OCI-LY1 (cell line): ENCODE results near the gene NOX5.

Experiments used
- CTCF ChIP-seq: fragments of 200-600 bp; sonication (generic), shearing (Covaris generic); IDR thresholded peaks from 2 replicates; pipeline ENCODE4 v1.5.1; 2017; ENCODE audit warnings: mild to moderate bottlenecking, antibody characterized with exemption, low read length, moderate library complexity, mixed read lengths
- EZH2 ChIP-seq: fragments of 200-600 bp; sonication (generic), shearing (Covaris generic); IDR thresholded peaks from 2 replicates; pipeline ENCODE4 v1.8.0; 2017; ENCODE audit warnings: borderline replicate concordance, mixed run types, mild to moderate bottlenecking, antibody characterized with exemption, low read length, moderate library complexity, mixed read lengths

GRCh38 chr15:68987120-68987519 is 27.4 kb upstream of the NOX5 start:
- TF ChIP-seq CTCF (no peak), EZH2 (no peak)
